K562 (cell line): ENCODE results near the gene PDIA2.

ENCODE experiments used
- CEBPB ChIP-seq: fragments of 450-650 bp; IDR thresholded peaks from 2 replicates; pipeline ENCODE4 v1.6.1; 2016; ENCODE audit warnings: missing genetic modification characterization, missing compliant biosample characterization
- ELF1 ChIP-seq: fragments of 200-800 bp; sonication (Bioruptor generic); IDR thresholded peaks from 2 replicates; pipeline ENCODE4 v1.6.1; 2016; ENCODE audit warnings: missing genetic modification characterization, missing compliant biosample characterization
- POLR2A ChIP-seq: fragments of 450-650 bp; conservative IDR thresholded peaks from 2 replicates; pipeline ENCODE4 v1.6.1; 2016
- ZBTB2 ChIP-seq: fragments of 450-650 bp; IDR thresholded peaks from 2 replicates; pipeline ENCODE4 v1.6.1; 2016; ENCODE audit warnings: antibody characterized with exemption
- ZNF592 ChIP-seq: fragments of 450-650 bp; IDR thresholded peaks from 2 replicates; pipeline ENCODE4 v1.6.1; 2017; ENCODE audit warnings: antibody characterized with exemption, mild to moderate bottlenecking
- TF ChIP-seq, protein P1 (sequence below), 3 experiments: IDR thresholded peaks in 2 of 3; conservative IDR thresholded peaks in 1 of 3; 2 replicates each; pipeline ENCODE4 v1.5.1; 2011 to 2012; ENCODE audit warnings: low read length in 3 of 3, mild to moderate bottlenecking in 3 of 3, control low read depth in 2 of 3, improper control_type of control experiment in 1 of 3, inconsistent platforms in 1 of 3, low read depth in 1 of 3, mixed read lengths in 1 of 3, moderate library complexity in 1 of 3; ENCODE audit not compliant: insufficient read depth in 2 of 3
- TF ChIP-seq, protein P2 (sequence below): sonication (generic); formaldehyde crosslinking; IDR thresholded peaks from 2 replicates; pipeline ENCODE4 v1.8.1; 2022; ENCODE audit warnings: missing genetic modification reagents

- TF ChIP-seq, protein P1, sequence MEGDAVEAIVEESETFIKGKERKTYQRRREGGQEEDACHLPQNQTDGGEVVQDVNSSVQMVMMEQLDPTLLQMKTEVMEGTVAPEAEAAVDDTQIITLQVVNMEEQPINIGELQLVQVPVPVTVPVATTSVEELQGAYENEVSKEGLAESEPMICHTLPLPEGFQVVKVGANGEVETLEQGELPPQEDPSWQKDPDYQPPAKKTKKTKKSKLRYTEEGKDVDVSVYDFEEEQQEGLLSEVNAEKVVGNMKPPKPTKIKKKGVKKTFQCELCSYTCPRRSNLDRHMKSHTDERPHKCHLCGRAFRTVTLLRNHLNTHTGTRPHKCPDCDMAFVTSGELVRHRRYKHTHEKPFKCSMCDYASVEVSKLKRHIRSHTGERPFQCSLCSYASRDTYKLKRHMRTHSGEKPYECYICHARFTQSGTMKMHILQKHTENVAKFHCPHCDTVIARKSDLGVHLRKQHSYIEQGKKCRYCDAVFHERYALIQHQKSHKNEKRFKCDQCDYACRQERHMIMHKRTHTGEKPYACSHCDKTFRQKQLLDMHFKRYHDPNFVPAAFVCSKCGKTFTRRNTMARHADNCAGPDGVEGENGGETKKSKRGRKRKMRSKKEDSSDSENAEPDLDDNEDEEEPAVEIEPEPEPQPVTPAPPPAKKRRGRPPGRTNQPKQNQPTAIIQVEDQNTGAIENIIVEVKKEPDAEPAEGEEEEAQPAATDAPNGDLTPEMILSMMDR (IDR thresholded peaks at IDR 0.05 in 2 of 3, conservative IDR thresholded peaks at IDR 0.05 in 1 of 3; ENCODE audit: insufficient read depth in 2 of 3, low read depth in 1 of 3, low read length in 3 of 3): no peak
- TF ChIP-seq ZNF592 (no peak), POLR2A (no peak), CEBPB (tag) (no peak), ZBTB2 (no peak), ELF1 (tag) (no peak)
- TF ChIP-seq, protein P2, sequence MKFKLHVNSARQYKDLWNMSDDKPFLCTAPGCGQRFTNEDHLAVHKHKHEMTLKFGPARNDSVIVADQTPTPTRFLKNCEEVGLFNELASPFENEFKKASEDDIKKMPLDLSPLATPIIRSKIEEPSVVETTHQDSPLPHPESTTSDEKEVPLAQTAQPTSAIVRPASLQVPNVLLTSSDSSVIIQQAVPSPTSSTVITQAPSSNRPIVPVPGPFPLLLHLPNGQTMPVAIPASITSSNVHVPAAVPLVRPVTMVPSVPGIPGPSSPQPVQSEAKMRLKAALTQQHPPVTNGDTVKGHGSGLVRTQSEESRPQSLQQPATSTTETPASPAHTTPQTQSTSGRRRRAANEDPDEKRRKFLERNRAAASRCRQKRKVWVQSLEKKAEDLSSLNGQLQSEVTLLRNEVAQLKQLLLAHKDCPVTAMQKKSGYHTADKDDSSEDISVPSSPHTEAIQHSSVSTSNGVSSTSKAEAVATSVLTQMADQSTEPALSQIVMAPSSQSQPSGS (CRISPR knock-in tag): no peak
These were observed 18.3 kb downstream of the PDIA2 start for GRCh38 chr16:301235-301634.
